ENCODE measurements around the gene CINP. TPM values are rescaled to one million over a fixed set of nuclear protein-coding genes. Genes with fewer than 3 reads are reported as not detected.
A peak's percentile ranks its signal among the peaks of the same experiment; 100 is the strongest.

Gene CINP
- total RNA-seq (ENCODE audit: low replicate concordance) = 29.5 and 34.2 TPM in 2 replicates
- long read RNA-seq, full-length matches to known transcripts = 31 of 41 reads
- long read RNA-seq, partial matches to known transcripts = 1 of 41 reads
- long read RNA-seq, other reads (novel, unspliced or antisense) = 9 of 41 reads

- no peak for TF ChIP-seq CTCF (conservative IDR thresholded peaks at IDR 0.05)
- H3K36me3 Mint-ChIP-seq = peaks cover 7% of the 10 kb centered on the region
- H3K4me3 Mint-ChIP-seq = peak within 1 kb of the TSS; percentile 96
- no peaks in the 10 kb centered on the region for H3K9me3 Mint-ChIP-seq
- H3K4me1 Mint-ChIP-seq (ENCODE audit: unreplicated experiment) = peaks cover 5% of the 10 kb centered on the region
- peak within 1 kb of the TSS; percentile 93 for H3K27ac Mint-ChIP-seq
- H3K27me3 Mint-ChIP-seq = no peaks in the 10 kb centered on the region
- DNase-seq (ENCODE audit: extremely low spot score, unreplicated experiment) = peak; percentile 98
Measured at GRCh38 chr14:102362545-102363181, at the start of gene CINP, which contains the start of gene TECPR2. Gene CINP, minus strand, starts transcription at chr14:102362890. Its CDS starts 39 bp downstream, at chr14:102362851. Gene TECPR2, plus strand, starts transcription at chr14:102362941. Its CDS starts 13,781 bp downstream, at chr14:102376722.

- Mint-ChIP-seq H3K4me1 (ENCODE audit: unreplicated experiment) (no peaks in the 10 kb centered on the region), H3K27ac (no peak overlapping the region)
Measured at GRCh38 chr14:102408724-102409123, 46.0 kb upstream of the CINP start.

GRCh38 chr14:102407258-102407657 is 44.6 kb upstream of the CINP start:
- Mint-ChIP-seq H3K36me3 (peaks cover 29% of the 10 kb centered on the region), H3K27ac (no peak overlapping the region), H3K4me3 (no peak overlapping the region), H3K27me3 (no peaks in the 10 kb centered on the region), H3K9me3 (peaks cover 11% of the 10 kb centered on the region), H3K4me1 (ENCODE audit: unreplicated experiment) (no peaks in the 10 kb centered on the region)
- TF ChIP-seq CTCF (conservative IDR thresholded peaks at IDR 0.05) = no peak
- no peak for DNase-seq (ENCODE audit: extremely low spot score, unreplicated experiment)

More at GRCh38 chr14:102408724-102409123, 46.0 kb upstream of the CINP start:
- H3K9me3 Mint-ChIP-seq = no peaks in the 10 kb centered on the region
- H3K4me3 Mint-ChIP-seq = no peak overlapping the region
- H3K27me3 Mint-ChIP-seq = no peaks in the 10 kb centered on the region
- no peak for TF ChIP-seq CTCF (conservative IDR thresholded peaks at IDR 0.05)
- no peak for DNase-seq (ENCODE audit: extremely low spot score, unreplicated experiment)
- peaks cover 16% of the 10 kb centered on the region for H3K36me3 Mint-ChIP-seq

- H3K9me3 Mint-ChIP-seq = peaks cover 16% of the 10 kb centered on the region
- no peaks in the 10 kb centered on the region for H3K27me3 Mint-ChIP-seq
- H3K4me1 Mint-ChIP-seq (ENCODE audit: unreplicated experiment) = no peaks in the 10 kb centered on the region
- no peak overlapping the region for H3K27ac Mint-ChIP-seq
- TF ChIP-seq CTCF (conservative IDR thresholded peaks at IDR 0.05) = no peak
- peaks cover 36% of the 10 kb centered on the region for H3K36me3 Mint-ChIP-seq
- DNase-seq (ENCODE audit: extremely low spot score, unreplicated experiment) = no peak
- H3K4me3 Mint-ChIP-seq = no peak overlapping the region
Measured at GRCh38 chr14:102403028-102403427, 40.3 kb upstream of the CINP start.

- TF ChIP-seq CTCF (conservative IDR thresholded peaks at IDR 0.05) = no peak
- peaks cover 5% of the 10 kb centered on the region for H3K9me3 Mint-ChIP-seq
- no peaks in the 10 kb centered on the region for H3K4me1 Mint-ChIP-seq (ENCODE audit: unreplicated experiment)
- H3K27me3 Mint-ChIP-seq = no peaks in the 10 kb centered on the region
- H3K4me3 Mint-ChIP-seq = no peak overlapping the region
- peaks cover 36% of the 10 kb centered on the region for H3K36me3 Mint-ChIP-seq
- no peak for DNase-seq (ENCODE audit: extremely low spot score, unreplicated experiment)
- no peak overlapping the region for H3K27ac Mint-ChIP-seq
Measured at GRCh38 chr14:102396521-102396920, 33.8 kb upstream of the CINP start.

Data from type B pancreatic cell (in vitro differentiated cells).